Inferior parietal cortex (tissue), 1 donor: ENCODE measurements around the gene SMO.

Experiments
- DNase-seq: peaks from one replicate; pipeline ENCODE4 v3.0.0-alpha.2; 2016; ENCODE audit errors: extremely low spot score

SMO gene

DNA sequence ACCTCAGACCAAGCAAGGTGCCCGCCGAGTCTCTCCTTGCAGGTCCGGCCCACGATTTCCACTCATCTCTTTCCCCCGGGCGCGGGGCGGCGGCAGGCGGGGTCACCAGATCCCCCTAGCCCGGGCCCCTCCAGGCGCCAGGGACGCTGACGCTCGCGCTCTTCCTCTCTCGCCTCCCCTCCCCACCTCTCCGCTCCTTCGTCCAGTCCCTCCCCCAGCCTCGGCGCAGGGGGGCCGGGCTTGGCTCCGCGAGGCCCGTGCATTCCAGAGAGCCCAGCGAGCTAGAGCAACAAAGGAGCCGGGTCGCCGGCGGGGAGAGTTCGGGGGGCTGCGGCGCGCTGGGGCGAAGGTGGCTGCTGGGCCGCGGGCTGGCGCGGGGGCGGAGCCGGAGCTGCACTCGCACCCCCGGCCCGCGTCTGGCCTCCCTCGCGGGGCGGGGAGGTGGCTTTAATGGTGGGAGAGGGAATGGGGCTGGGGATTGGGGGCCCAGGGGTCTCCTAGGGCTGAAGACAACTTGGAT lies at the start of gene SMO:
Gene SMO (plus strand): TSS at position 262 of the 520 bp plus-strand sequence. CDS start 519 bp downstream, outside the sequence.
- no peak for DNase-seq

DNA sequence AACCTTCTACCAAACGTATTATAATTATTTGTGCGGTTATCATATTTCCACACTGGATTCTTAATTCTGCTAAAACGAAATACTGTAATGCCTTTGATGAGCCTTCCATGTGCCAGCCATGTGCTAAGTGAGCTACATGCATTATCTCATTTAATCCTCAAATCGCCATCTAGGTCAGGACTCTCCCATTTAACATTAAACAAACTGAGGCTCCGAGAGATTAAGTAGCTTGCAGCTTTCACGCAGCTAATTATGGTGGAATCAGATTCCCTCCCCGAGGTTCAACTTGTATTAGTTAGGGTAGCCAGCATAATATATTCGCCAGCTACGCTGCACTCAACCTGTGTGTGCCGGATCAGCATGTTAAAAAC lies 44.7 kb upstream of the SMO start:
- no peak for DNase-seq

DNA sequence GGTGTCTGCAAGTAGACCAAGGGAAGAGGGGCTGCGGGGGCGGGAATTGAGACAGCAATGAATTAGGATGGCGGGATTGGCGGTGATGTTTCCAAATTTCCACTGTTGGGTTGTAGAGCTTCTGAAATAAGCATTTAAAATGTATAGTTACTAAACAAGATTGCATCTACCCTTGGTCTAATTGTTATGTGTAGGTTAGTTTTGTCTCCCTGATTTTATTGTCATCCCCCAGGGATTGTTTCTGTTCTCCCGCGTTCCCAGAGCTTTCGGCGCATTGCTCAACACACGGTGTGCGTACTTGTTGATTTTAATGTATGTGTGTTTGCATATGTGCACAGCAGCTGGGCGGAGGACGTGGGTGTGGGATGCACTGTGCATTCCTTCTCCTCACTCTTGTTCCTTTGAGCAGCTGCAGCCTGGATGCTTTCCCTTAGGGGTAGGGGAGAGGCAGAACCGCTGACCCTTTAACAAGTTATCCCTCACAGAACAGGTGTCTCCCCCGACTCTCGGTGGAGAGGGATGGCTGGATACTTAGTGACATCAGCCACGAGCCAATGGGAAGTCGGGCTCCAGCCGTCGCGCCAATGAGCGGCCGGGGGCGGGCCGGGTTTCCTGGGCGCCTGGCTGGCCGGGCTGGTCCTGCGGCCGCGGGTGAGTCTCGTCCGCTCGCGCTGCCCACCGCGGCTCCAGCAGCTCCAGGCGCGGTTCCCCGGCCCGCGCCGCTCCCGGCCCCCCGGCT lies 44.2 kb upstream of the SMO start, which contains the start of gene TSPAN33:
Gene TSPAN33 (plus strand): TSS at position 613 of the 739 bp plus-strand sequence. CDS start 274 bp downstream, outside the sequence.
- DNase-seq = peak; percentile 74

DNA sequence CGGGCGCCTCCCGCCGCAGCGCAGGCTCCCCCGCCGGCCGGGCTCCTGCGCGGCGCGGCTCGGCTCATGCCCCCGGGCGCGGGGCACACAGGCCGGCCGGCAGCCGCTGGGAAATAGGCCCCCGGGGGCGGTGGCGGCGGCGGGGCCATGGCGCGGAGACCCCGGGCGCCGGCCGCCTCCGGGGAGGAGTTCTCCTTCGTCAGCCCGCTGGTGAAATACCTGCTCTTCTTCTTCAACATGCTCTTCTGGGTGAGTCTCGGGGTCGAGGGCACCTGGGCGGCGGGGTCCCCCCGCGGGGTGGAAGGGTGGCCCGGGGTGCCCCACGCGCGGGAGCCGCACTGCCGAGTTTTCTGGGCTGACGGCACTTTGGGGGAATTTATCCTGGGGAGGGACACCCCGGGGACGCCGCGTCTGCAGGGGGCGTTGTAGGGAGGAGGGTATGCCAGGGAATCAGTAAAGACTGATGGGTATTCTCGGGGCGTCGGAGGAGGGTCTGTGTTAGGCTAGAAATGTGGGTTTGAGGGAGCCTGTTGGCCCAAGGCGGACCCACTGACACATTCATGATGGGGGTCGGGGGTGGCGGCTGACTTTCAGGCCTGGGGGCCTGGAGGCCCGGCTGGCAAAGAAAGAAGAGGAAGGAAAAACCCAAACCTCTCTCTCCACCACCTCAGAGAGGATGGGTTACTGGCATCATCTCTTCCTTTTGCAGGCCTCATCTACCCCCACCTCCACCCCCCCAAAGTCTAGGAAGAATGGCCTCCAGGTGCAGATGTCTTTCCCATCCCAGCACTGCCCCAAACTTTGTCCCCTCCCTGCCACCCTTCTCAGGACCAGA lies 43.4 kb upstream of the SMO start:
- DNase-seq = no peak

DNA sequence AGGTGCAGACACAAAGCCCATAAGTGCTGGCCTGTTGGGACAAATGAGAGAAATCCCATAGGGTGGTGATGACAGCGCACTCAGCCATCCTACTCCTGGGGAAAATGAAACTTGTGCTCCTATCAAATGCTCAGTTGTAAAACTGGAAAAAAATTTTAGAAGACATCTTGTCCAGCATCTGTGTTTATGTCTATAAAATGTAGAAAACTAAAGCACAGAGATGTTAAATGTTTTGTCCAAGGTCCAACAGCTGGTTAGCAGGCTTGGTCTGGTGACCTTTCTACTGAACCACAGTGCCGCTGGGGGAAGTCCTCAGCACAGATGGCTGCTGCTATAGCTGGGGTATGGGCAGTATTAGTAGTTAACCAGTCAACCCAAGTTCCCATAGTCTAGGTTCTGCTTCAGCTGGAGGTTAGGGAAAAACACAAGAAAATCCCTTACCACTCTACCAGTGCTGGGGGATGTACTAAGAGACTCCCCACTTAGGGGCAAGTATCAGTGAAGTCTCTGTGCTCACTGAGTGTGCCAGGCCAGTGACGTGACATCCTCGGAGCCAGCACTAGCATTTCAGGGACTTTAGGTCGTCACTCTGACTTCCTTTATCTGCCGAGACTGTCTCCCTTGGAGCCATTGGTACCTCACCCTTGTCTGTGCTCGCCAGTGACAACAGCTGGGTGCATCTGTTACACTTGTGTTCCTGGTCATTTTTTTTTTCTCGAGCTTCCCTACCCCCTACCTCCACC lies 42.0 kb upstream of the SMO start:
- no peak for DNase-seq

DNA sequence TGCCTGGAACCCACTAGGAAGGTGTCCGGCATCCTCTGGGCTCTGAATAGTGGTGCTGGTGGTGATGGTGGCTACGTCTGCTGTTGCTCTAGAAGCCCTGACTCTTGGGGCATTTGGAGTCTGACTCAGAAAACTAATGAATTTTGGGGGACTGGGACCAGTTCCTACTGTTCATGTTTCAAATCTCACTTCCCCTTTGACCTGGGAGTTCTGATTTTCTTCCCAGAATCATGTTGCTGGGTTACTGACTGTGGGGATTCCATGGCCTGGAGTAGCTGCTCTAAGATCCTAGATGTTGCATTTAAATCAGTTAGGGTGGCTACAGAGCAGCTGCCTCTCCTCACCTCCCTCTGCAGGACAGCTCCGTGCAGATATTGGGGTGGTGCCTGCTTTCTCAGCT lies 40.7 kb upstream of the SMO start:
- DNase-seq = no peak

DNA sequence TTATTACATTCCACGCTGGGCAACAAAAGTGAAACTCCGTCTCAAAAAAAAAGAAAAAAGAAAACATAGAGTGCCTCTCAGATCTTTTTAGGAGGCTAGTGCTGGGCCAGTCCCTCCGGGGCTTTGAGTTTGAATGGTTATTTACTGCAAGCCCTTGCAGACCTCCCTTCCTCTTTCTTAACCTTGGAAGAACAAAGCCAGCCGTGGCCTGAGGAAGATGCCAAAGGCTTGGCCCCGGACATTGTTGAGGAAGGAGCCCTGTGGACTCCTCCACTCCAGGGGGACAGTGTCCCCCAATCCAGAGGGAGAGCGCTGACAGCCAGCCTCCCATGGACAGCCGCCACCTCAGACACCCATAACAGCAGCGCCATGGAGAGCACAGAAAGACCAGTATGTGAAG lies 38.9 kb upstream of the SMO start:
- no peak for DNase-seq

DNA sequence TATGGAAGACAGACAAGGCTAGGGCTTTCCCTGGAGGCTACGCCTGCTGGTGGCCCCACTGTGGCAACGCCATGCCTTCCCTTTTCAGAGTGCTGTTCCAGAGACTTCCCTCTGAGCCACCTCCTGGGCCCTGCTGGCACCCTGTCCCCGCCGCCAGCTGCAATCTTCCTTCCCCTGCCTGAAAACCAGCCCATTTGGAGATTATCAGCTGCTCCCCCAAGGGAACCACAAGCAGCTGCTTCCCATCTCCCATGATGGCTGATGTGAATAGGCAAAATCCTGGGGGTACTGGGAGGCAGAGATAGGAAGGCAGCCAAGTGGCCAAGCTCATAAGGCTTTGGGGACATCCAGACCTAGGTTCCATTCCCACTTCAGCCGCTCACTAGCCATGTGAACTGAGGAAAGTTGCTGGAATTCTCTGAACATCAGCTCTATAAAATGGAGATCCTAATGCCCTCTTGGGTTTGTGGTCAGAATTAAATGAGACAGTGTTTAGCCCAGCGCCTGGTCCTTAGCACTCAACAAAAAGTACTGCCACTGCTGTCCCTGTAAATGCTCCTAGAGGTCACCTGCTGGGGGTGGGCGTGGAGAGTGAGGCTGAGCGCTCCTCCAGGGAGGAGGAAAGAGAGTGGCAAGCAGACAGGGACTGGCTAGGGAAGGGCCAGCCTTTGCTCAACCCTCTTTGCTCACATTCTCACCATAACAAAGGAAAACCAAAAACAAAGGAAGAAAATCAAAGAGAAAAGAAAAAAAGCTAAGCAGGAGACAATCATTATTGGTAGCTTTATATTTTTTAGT lies 38.0 kb upstream of the SMO start:
- peak; percentile 35 for DNase-seq

DNA sequence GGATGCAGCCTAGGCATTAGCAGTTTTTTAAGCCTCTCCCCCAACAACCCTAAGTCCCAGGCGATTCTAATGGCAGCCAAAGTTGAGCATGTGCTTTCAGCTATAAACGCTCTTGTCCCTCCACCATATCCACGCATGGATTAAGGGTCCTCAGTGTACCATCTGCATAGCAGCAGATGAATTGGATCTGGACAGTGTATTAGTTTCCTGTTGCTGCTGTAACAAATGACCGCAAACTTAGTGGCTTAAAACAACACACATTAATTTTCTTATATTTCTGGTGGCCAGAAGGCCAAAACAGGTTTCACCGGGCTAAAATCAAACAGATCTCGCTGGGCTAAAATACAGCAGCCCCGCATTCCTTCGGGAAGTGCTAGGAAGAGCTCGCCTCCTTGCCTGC lies 30.8 kb upstream of the SMO start:
- DNase-seq = no peak

DNA sequence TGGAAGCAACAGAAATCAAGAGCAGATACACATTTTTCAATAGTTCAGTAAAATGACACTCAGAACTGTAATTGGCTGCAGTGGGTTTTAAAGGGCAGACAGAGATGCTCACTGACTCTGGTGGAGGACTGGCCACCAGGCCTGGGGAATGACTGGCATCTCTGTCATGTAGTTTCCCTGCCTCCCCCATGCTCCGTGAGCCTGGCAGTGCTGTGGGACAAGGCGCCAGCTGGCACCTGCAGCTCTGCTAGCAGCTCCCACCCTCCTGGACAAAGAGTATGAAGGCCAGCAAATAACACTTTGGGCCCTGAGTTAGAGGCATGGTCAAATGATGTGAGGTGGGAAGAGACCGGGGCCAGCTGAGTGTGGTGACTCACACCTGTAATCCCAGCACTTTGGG lies 28.9 kb upstream of the SMO start:
- DNase-seq = no peak

DNA sequence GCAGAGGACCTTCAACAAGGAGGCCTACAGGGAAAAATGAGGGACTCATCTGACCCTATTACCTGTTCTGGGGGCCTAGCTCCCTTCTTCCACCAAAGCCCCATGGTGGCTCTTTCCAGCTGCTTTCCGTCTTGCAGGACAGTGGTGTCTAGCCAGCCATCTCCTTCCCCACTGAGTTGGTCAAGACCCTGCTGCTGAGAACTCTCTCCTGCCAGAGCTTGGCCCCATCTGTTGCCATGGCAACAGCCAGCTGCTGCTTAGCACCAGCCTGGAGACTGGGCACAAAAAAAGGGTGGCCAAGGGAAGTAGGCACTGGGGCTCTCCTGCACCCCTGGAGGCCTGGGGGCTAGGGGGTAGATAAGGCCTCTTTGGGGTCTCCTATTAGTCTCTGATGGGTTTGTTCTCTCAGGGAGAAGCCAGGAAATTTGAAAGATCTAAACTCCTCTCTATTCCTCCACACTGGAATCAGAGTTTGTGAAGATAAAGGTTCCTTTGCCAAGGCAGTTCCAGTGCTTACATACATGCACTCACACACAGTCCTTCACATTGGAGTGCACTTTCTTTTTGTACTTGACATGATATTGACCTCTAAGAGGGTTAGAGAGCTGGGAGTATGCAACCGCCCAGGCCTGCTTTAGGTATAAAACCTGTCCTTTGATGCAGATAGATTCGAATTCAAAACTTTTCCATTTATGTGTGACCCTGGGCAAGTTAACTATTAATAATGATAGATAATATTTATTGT lies 28.1 kb upstream of the SMO start:
- no peak for DNase-seq

DNA sequence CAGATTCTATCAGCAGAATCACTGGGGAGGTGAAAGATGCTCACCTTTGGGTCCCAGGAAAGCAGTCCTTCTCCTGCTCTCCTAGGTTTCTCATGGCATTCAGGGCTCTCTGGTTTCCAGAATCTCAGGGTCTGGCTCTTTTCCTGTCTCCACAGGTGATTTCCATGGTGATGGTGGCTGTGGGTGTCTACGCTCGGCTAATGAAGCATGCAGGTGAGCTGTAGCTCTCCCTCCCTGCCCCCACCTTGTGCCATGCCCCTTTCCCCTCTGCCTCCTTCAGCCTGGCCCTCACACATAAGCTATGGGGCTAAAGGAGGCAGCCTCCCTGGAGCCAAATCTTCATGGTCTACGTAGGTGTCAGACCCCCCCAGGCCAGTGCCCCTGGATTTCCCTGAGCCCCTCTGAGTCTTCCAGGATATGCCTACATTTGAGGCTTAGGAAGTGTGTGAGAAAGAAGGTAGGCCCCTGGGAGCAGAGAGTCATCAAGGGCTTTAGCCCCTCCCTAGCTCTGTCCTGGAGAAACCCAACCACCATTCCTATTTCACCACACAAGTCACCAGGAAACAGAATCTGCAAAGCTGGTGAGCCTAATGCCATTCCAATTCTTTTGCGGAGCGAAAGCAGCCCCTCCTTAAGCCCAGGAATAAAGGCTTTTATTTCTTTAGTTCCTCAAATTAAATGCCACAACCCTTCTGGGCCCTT lies 26.8 kb upstream of the SMO start:
- DNase-seq = no peak

DNA sequence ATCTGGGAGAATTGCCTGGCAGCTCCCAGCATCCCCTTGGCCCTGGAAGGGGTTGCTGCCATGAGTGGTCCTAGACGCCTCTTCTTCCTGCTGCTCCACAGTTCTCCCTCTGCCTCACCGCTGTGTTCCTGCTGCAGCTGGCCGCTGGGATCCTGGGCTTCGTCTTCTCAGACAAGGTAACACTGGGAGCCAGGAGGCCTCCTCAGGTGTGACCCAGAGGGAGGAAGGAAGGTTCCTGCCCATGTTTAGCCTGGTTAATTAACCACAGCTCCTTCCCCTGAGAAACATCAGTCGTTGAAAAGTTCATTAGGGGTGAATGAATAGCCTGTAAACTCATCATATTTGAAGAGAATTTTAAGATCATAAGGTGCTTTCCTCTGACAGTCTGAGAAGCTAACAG lies 25.7 kb upstream of the SMO start:
- DNase-seq = no peak

DNA sequence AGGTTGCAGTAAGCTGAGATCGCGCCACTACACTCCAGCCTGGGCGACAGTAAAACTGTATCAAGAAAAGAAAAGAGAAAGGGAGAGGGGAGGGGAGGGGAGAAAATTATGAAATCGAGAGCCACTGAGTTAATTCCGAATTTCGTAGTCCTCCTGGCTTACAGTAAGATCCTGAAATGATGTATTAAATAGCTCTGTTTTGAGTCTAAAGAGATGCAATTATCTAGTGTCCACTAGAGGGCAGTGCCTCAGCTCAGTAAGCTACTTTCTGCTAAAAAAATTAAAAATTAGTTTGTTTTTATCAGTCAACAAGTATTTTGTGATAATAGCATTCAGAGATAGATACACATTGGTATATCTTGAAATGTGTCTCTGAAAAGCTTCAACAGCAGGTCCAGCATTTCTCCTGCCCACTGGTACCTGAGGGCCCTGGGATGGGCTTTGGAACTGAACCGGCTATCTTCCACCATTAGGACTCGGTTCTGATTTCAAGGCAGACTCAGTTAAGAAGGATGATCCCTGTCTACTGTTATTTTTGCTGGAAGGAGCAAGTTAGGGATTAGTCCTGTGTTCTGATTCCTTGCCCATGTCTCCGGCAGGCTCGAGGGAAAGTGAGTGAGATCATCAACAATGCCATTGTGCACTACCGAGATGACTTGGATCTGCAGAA lies 24.4 kb upstream of the SMO start:
- peak; percentile 65 for DNase-seq

DNA sequence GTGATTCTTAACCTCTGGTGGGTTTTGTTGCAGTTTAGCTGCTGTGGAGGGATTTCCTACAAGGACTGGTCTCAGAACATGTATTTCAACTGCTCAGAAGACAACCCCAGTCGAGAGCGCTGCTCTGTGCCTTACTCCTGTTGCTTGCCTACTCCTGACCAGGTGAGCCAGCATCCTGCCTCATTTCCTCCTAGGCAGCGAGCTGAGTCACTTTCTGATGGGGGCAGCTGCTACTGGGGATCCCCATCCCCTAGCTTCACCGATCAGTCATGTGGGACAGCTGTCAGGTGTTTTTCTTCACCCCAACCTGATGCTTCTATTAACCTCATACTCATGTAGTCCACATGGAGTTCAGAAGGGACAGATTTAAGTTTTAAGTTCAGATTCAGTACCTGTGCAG lies 21.7 kb upstream of the SMO start:
- no peak for DNase-seq

DNA sequence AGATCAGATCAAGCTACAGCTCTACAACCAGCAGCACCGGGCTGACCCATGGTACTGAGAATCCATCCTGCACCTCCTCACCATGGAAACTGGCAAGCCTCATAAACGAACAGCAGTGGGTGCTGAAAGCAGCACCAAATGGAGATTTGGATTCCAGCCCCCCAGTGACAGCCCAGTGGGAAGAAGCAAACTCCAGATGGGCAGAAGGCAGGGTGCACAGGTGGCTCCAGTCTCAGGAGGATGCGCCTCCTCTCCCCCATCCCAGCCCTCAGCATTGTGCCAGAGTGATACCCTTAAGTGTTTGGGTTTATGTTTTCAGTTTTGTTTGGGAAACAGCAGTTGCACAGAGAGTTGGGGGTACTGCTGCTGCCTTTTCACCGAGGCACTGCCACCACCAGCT lies 20.6 kb upstream of the SMO start:
- no peak for DNase-seq

DNA sequence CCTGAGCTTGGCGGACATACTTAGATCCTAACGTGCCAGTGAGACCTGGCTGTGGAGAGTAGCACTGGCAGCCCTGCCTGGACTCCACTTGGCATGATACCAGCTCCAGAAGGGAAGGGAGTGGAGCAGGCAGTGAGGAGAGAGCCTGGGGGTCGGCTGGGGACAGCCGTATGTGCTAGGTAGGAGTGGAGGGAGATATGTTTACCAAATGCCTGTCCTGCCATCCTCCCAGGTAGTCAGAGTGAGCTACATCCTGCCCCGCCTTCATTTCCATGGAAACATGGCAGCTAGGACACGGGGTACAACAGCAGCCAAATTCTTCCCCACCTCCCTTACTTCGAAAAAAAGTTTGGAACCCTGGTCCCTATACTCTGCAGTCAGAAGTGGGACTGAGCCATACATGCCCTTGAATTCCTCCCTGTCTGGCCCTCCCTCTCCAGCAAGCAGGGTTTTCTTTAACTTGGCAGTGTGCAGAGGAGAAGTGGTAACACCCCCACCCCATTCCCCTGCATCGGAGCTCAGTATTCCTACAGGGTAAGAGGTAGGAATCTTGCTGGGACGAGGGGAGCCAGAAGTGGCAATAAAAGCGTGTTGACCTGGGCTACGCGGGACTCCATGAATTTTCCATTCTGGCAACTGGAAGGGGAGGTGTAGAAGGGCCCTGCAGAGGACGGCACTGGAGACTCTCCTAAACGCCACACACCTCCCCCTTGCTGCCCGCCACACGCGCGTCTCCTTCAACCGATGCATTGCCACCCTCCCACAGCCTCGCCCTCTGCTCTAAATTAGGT lies 20.0 kb upstream of the SMO start:
- no peak for DNase-seq

DNA sequence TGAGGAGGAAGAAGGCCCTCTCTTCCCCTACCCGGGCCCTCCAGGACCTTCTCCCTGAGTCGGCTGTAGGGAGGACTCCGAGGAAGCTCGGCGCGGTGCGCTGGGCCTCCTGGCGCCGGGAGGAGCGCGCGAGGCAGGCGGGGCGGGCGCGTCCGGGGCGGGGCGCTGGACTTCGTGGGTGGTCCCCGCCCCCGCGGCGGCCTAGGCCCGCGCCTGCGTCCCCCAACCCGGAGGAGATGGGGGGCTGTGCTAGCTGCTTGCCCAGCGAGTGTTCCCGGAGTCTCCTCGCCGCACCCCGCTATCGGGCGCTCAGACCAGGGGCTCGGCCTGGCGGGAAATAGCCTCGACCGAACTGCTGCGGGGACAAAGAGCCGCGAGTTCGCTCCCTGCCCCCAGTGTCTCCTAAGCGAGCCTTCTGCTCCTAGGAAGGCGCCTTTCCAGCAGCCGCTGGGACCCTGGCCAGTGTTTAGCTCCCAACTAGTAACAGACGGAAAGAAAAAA lies 19.2 kb upstream of the SMO start:
- DNase-seq = no peak
